Spleen (tissue), 11 donors: ENCODE results near the gene IQSEC1. TPM values are rescaled to one million over a fixed set of nuclear protein-coding genes. Genes with fewer than 3 reads are reported as not detected.

Experiments
- DNase-seq: peaks from one replicate; pipeline ENCODE4 v3.0.0-alpha.2; 2020
- H3K27ac ChIP-seq, 8 donors: fragments of 200-600 bp; sonication (generic) in 7 of 8; 1 replicate in 4 of 8; 2 replicates in 4 of 8; pipeline versions ENCODE4 v1.5.0 to v1.8.0; 2016 to 2021; ENCODE audit warnings: inconsistent platforms in 4 of 8, mild to moderate bottlenecking in 4 of 8, moderate library complexity in 1 of 8
- H3K27me3 ChIP-seq, 7 donors: fragments of 200-600 bp; sonication (generic) in 6 of 7; replicated peaks in 1 of 7; 1 replicate in 4 of 7; 2 replicates in 3 of 7; pipeline versions ENCODE4 v1.5.0 to v1.8.0; 2016 to 2021; ENCODE audit warnings: inconsistent platforms in 3 of 7, mild to moderate bottlenecking in 1 of 7
- H3K36me3 ChIP-seq, 6 donors: fragments of 200-600 bp; sonication (generic) in 5 of 6; 1 replicate in 4 of 6; 2 replicates in 2 of 6; pipeline versions ENCODE4 v1.5.0 to v1.8.0; 2016 to 2021; ENCODE audit warnings: inconsistent platforms in 2 of 6
- H3K4me1 ChIP-seq, 6 donors: fragments of 200-600 bp; sonication (generic) in 5 of 6; 1 replicate in 3 of 6; 2 replicates in 3 of 6; pipeline versions ENCODE4 v1.5.0 to v1.8.0; 2016 to 2021; ENCODE audit warnings: inconsistent platforms in 3 of 6
- H3K4me3 ChIP-seq, 8 donors: fragments of 200-600 bp; sonication (generic) in 7 of 8; 1 replicate in 4 of 8; 2 replicates in 4 of 8; pipeline versions ENCODE4 v1.5.0 to v1.8.0; 2016 to 2021; ENCODE audit warnings: inconsistent platforms in 4 of 8, mild to moderate bottlenecking in 4 of 8, moderate library complexity in 2 of 8
- H3K9me3 ChIP-seq, 8 donors: fragments of 200-600 bp; sonication (generic) in 7 of 8; 1 replicate in 4 of 8; 2 replicates in 4 of 8; pipeline versions ENCODE4 v1.5.0 to v1.8.0; 2016 to 2021; ENCODE audit warnings: inconsistent platforms in 4 of 8
- CTCF ChIP-seq, 11 experiments: fragments of 200-600 bp in 7 of 11; fragments of 450-650 bp in 4 of 11; sonication (generic) in 4 of 11; IDR thresholded peaks in 8 of 11; conservative IDR thresholded peaks in 3 of 11; 1 replicate in 7 of 11; 2 replicates in 4 of 11; pipeline versions ENCODE4 v1.4.0 to v1.8.0; 2016 to 2021; ENCODE audit warnings: antibody characterized with exemption in 11 of 11, inconsistent platforms in 4 of 11, mild to moderate bottlenecking in 1 of 11
- POLR2A ChIP-seq, 3 donors: fragments of 450-650 bp; IDR thresholded peaks; one replicate each; pipeline ENCODE4 v1.5.1; 2017; ENCODE audit warnings: antibody characterized with exemption in 3 of 3, mild to moderate bottlenecking in 1 of 3
- POLR2AphosphoS5 ChIP-seq, 3 donors: sonication (generic); formaldehyde crosslinking; IDR thresholded peaks; one replicate each; pipeline ENCODE4 v1.5.1; 2017; ENCODE audit warnings: antibody characterized with exemption in 3 of 3
- whole genome bisulfite sequencing, 5 donors: extraction: QIAGEN DNeasy Blood & Tissue Kit in 3 of 5; methylation state at CpG; one replicate each; pipeline versions ENCODE4 v1.1.5 to v1.1.7; 2013 to 2018; 5-methylcytosine and 5-hydroxymethylcytosine counted together
- intact Hi-C: fragments of 100-400 bp; cut with DNase I; formaldehyde crosslinking; loops from one replicate; pipeline ENCODE4 v1.15.0; 2023; ENCODE audit warnings: low total_unique reads
- polyA plus RNA-seq, 3 donors: library from polyadenylated mRNA; stranded (reverse); fragments of 200-250 nt; gene quantifications; one replicate each; pipeline ENCODE4 v1.2.1, GENCODE V29; 2013
- small RNA-seq, 4 donors: library from RNA; depleted of rRNA; stranded (forward); fragments of <200 nt; gene quantifications; one replicate each; pipeline ENCODE3, GENCODE V24; 2016
- total RNA-seq, 7 donors: library from RNA; depleted of rRNA in 3 of 7; stranded (reverse); fragments of >200 nt in 3 of 7; fragmentation: NEBNext Ultra II Directional in 4 of 7; extraction: Animal tissue kit (Norgen Biotek cat#: 25700) in 4 of 7; gene quantifications; one replicate each; pipeline versions ENCODE4 v1.1.0 to v1.2.1, GENCODE V29; 2016 to 2021
- donor health status: healthy with polysubstance abuse.
- donor health status: DM: no; HTN: no; CAD: no; lungs with moderate emphysema.
- donor health status: DM: no; HTN: no; CAD: no.
- donor health status: Bipolar disorder and iron deficiency.
- donor health status: healthy.
- donor health status: DM: no; HTN: no; CAD: no.
- donor health status: DM: yes; HTN: yes; CAD: no.

Gene IQSEC1
- total and polyA plus RNA-seq, 10 donors: 23.0 to 170 (median 116) TPM

GRCh38 chr3:12852201-12852600 is 221.0 kb downstream of the IQSEC1 start:
- DNase-seq: no peak
- Histone ChIP-seq H3K27ac (no peak overlapping the region), H3K36me3 (no peaks in the 10 kb centered on the region), H3K4me3 (no peak overlapping the region), H3K27me3 (peaks cover 0 to 27% (median 0%) of the 10 kb centered on the region in 7 donors), H3K4me1 (no peaks in the 10 kb centered on the region), H3K9me3 (no peaks in the 10 kb centered on the region)
- TF ChIP-seq CTCF (IDR thresholded peaks at IDR 0.05 in 8 of 11, conservative IDR thresholded peaks at IDR 0.05 in 3 of 11) (no peak), POLR2A (IDR thresholded peaks at IDR 0.05) (no peak), POLR2AphosphoS5 (IDR thresholded peaks at IDR 0.05) (no peak)
- WGBS, 5 donors: 82 to 93% (median 87%) methylated on average over 3 of the region's 3 CpGs
- intact Hi-C loops: no loop called here

Small RNAs within 50 kb of the gene (small RNA-seq; reads per million reads assigned to genes)
- 0 reads per million in 4 donors for gene AC034198.1
- gene AC069271.1: 0 reads per million in 4 donors

Other genes with a start within 250 kb of the IQSEC1 start
- 1,000 to 10,000 TPM in 6 of 7 donors, 100 to 1,000 TPM in 1; 911 to 1,835 (median 1,346) TPM for gene RPL32, start 231.9 kb downstream of the IQSEC1 start, total RNA-seq
- 1,000 to 10,000 TPM; 3,289 to 6,164 (median 6,022) TPM for gene RPL32, start 231.9 kb downstream of the IQSEC1 start, polyA plus RNA-seq